GM19099 (cell line): Measurements from ENCODE around the gene OBSCN.

Experiments used
- POLR2A ChIP-seq: IDR thresholded peaks from 3 replicates; pipeline ENCODE4 v1.6.1; 2011; ENCODE audit warnings: low read depth; ENCODE audit not compliant: insufficient read length; ENCODE audit errors: extremely low read depth

OBSCN gene

GRCh38 chr1:228367798-228368791, 160.3 kb downstream of the OBSCN start:
- TF ChIP-seq POLR2A = no peak

GRCh38 chr1:228368801-228369607, 161.2 kb downstream of the OBSCN start:
- TF ChIP-seq POLR2A = no peak

GRCh38 chr1:228369608-228370438, 162.0 kb downstream of the OBSCN start:
- TF ChIP-seq POLR2A = no peak

- no peak for TF ChIP-seq POLR2A
These were observed 162.6 kb downstream of the OBSCN start for GRCh38 chr1:228370439-228370940.

GRCh38 chr1:228370941-228371740, 163.3 kb downstream of the OBSCN start:
- TF ChIP-seq POLR2A = no peak

- no peak for TF ChIP-seq POLR2A
These were observed 163.9 kb downstream of the OBSCN start for GRCh38 chr1:228371741-228372182.

- no peak for TF ChIP-seq POLR2A
These were observed 164.5 kb downstream of the OBSCN start for GRCh38 chr1:228372183-228373003.

GRCh38 chr1:228373004-228373680, 165.3 kb downstream of the OBSCN start:
- no peak for TF ChIP-seq POLR2A

GRCh38 chr1:228373681-228374571, 166.1 kb downstream of the OBSCN start:
- TF ChIP-seq POLR2A = no peak

GRCh38 chr1:228374711-228375577, 167.1 kb downstream of the OBSCN start:
- TF ChIP-seq POLR2A = no peak
